Activated CD4-positive, alpha-beta memory T cell treated with anti-CD3 and anti-CD28 coated beads, Interleukin-2, amount 10 ng/mL, durations not matched to agents 7 days and 5 days (primary cell): Measurements from ENCODE around the gene EGFLAM. TPM values are rescaled to one million over a fixed set of nuclear protein-coding genes. Genes with fewer than 3 reads are reported as not detected.

Experiments
- CTCF ChIA-PET: fragments of 350-600 bp; sonication (Branson Sonifier 250); formaldehyde crosslinking; loops from one replicate; lab custom pipeline; 2021; ENCODE audit warnings: antibody characterized with exemption, inconsistent platforms; lab: Charles Lee
- POLR2A ChIA-PET: fragments of 350-600 bp; sonication (Branson Sonifier 250); formaldehyde crosslinking; loops from one replicate; lab custom pipeline; 2021; ENCODE audit warnings: antibody characterized with exemption; lab: Charles Lee
- DNase-seq: peaks from one replicate; pipeline ENCODE4 v3.0.0-alpha.2; 2020
- H3K27ac Mint-ChIP-seq: one replicate; pipeline ENCODE4 v1.8.0; 2021; ENCODE audit warnings: mild to moderate bottlenecking, mixed read lengths
- H3K27me3 Mint-ChIP-seq: one replicate; pipeline ENCODE4 v1.8.0; 2021; ENCODE audit warnings: mixed read lengths
- H3K36me3 Mint-ChIP-seq: one replicate; pipeline ENCODE4 v1.8.0; 2021; ENCODE audit warnings: low read depth, mixed read lengths
- H3K4me1 Mint-ChIP-seq: one replicate; pipeline ENCODE4 v1.8.0; 2021; ENCODE audit warnings: mixed read lengths
- H3K4me3 Mint-ChIP-seq: one replicate; pipeline ENCODE4 v1.8.0; 2021; ENCODE audit warnings: mild to moderate bottlenecking, mixed read lengths
- H3K9me3 Mint-ChIP-seq: one replicate; pipeline ENCODE4 v1.8.0; 2021; ENCODE audit warnings: mixed read lengths
- total RNA-seq, 2 experiments: library from RNA; stranded (reverse); gene quantifications; one replicate each; pipeline ENCODE4 v1.2.3, GENCODE V29; 2021

EGFLAM gene
- total RNA-seq, result not detected

DNA sequence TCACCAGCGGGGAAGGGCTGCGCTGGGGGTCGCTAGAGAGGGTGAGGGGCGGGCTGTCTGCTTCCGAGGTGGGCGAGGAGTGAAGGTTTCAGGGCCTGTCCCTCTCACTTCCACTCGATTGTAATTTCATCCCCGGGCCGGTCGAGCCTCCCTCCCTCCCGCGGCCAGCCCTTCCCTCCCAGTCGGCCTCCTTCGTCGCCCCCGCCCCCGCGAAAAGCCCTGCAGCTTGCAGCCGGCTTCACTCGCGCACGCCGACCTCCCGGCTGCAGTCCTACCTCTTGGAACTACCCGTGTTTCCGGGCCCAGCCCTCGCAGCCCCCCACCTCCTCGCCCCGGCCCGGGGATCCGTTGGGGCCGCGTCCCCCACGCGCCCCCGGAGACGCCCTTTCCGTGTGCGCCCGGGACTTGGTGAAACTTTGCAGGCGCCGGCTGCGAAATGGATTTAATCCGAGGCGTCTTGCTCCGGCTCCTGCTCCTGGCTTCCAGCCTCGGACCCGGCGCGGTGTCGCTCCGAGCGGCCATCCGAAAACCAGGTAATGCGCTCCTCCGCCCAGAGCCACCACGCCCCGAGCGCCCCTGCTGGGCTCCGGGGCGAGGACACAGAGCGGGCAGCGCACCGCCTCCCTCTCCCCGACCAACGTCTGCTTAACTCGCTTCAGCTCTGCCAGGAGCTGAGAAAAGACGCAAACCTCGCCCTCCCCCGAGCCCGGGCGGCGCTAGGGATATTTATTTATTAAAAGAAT, at the start of gene EGFLAM:
Gene EGFLAM, plus strand, starts transcription at position 241 of the 743 bp plus-strand sequence. Its CDS starts 196 bp downstream, at position 437.
- CTCF ChIA-PET, result interaction anchor here (0.6 kb wide), 1 partner anchor 927 kb away, joined by 6 read pairs; no protein-coding TSS in a partner anchor
- H3K9me3 Mint-ChIP-seq, result no peaks in the 10 kb centered on the region

GRCh38 chr5:38208782-38209378, 49.5 kb upstream of the EGFLAM start:
- ChIA-PET POLR2A (no interaction called here), CTCF (interaction anchor here (1.4 kb wide), 1 partner anchor 16 kb away, joined by 4 read pairs; no protein-coding TSS in a partner anchor)
- H3K4me1 Mint-ChIP-seq, result no peaks in the 10 kb centered on the region
- no peak overlapping the region for H3K4me3 Mint-ChIP-seq
- no peak overlapping the region for H3K27ac Mint-ChIP-seq
- H3K27me3 Mint-ChIP-seq, result peaks cover 4% of the 10 kb centered on the region
- H3K9me3 Mint-ChIP-seq, result no peaks in the 10 kb centered on the region
- no peak for DNase-seq
- H3K36me3 Mint-ChIP-seq, result no peaks in the 10 kb centered on the region

More for the DNA sequence above, at the start of gene EGFLAM:
- Mint-ChIP-seq H3K27me3 (peaks cover 57% of the 10 kb centered on the region), H3K4me1 (peaks cover 3% of the 10 kb centered on the region), H3K4me3 (no peak within 1 kb of the TSS), H3K27ac (no peak within 1 kb of the TSS), H3K36me3 (no peaks in the 10 kb centered on the region)
- no peak for DNase-seq
- POLR2A ChIA-PET, result no interaction called here

DNA sequence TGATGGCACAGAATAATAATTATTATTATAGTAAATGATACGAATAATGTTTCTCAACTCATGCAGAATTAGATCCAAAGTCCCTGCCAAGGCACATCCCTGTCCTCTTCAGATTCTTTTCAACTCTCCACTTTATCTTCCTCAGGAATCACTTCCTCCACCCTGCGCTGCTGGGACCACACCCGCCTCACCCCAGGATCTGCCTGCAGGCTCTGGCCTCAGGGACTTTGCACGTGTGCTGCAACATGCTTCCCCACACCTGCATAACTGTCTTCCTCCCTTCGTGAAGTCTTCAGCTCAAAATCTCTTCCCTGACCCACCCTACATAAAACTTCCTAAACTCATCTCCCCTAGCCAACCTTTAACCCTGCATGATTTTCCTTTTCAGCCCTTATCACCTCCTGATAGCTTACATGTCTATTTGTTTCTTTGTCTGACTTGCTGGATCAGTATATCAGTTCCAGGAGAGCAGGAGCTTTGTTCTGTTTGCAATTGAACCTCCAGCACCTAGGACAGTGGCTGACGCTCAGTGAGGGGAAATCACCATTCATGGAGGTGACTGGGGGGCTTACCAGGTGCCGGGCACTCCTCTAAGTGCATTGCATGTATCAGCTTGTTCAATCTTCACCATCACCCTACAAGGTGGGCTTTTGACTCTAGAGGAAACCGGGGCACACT, 47.5 kb upstream of the EGFLAM start:
- H3K27me3 Mint-ChIP-seq, result no peaks in the 10 kb centered on the region
- no peaks in the 10 kb centered on the region for H3K9me3 Mint-ChIP-seq
- ChIA-PET CTCF (no interaction called here), POLR2A (no interaction called here)
- no peaks in the 10 kb centered on the region for H3K36me3 Mint-ChIP-seq
- no peaks in the 10 kb centered on the region for H3K4me1 Mint-ChIP-seq
- no peak overlapping the region for H3K27ac Mint-ChIP-seq
- DNase-seq, result no peak
- no peak overlapping the region for H3K4me3 Mint-ChIP-seq

GRCh38 chr5:38211354-38211710, 47.0 kb upstream of the EGFLAM start:
- Mint-ChIP-seq H3K27ac (no peak overlapping the region), H3K4me1 (no peaks in the 10 kb centered on the region), H3K36me3 (no peaks in the 10 kb centered on the region), H3K27me3 (no peaks in the 10 kb centered on the region), H3K4me3 (no peak overlapping the region), H3K9me3 (no peaks in the 10 kb centered on the region)
- CTCF ChIA-PET, result no interaction called here
- POLR2A ChIA-PET, result no interaction called here
- no peak for DNase-seq

DNA sequence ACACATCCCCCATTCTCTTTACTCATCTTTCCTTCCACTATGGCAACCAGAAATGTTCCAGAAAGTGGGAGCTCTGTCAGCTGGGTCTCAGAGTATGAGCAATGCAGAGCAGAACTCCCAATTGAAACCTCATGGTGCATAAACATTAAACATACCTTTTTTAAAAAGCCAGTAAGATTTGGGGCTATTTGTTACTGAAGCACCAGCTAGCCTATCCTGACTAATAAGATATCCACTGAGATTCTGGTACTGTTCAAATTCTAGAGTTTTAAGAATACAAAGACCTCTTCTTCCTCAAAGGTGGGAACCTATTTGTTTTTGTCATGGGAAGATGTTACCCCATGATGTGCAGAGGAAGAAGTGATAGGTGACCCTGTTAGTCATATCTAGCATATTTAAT, 46.1 kb upstream of the EGFLAM start:
- CTCF ChIA-PET, result no interaction called here

GRCh38 chr5:38226091-38226490, 32.3 kb upstream of the EGFLAM start:
- ChIA-PET POLR2A (no interaction called here), CTCF (no interaction called here)
- no peaks in the 10 kb centered on the region for H3K36me3 Mint-ChIP-seq
- no peak overlapping the region for H3K27ac Mint-ChIP-seq
- no peak overlapping the region for H3K4me3 Mint-ChIP-seq
- H3K27me3 Mint-ChIP-seq, result no peaks in the 10 kb centered on the region
- H3K9me3 Mint-ChIP-seq, result no peaks in the 10 kb centered on the region
- H3K4me1 Mint-ChIP-seq, result no peaks in the 10 kb centered on the region
- no peak for DNase-seq

More for the DNA sequence above, 46.1 kb upstream of the EGFLAM start:
- no peak for DNase-seq
- POLR2A ChIA-PET, result no interaction called here
- Mint-ChIP-seq H3K36me3 (no peaks in the 10 kb centered on the region), H3K4me1 (no peaks in the 10 kb centered on the region), H3K4me3 (no peak overlapping the region), H3K27me3 (no peaks in the 10 kb centered on the region), H3K27ac (no peak overlapping the region), H3K9me3 (no peaks in the 10 kb centered on the region)

DNA sequence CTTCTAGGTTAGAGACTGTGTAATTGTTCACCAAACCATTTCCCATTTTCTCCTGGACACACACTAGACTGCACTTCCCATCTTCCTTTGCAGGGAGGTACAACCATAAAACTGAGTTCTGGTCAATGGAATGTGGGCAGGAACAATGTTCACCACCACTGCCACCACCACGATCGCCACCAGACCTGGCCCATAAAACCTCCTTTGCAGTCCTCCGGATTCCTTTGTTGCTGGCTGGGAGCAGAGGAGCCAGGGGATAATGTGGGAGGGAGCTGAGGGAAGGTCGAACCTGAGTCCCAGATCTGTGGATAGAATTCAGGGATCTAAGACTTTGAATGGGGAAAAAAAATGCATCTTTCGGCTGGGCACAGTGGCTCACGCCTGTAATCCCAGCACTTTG, 29.4 kb upstream of the EGFLAM start:
- no peaks in the 10 kb centered on the region for H3K4me1 Mint-ChIP-seq
- no peaks in the 10 kb centered on the region for H3K27me3 Mint-ChIP-seq
- no peaks in the 10 kb centered on the region for H3K36me3 Mint-ChIP-seq
- no peak overlapping the region for H3K27ac Mint-ChIP-seq
- no peak for DNase-seq
- POLR2A ChIA-PET, result no interaction called here
- CTCF ChIA-PET, result no interaction called here
- H3K4me3 Mint-ChIP-seq, result no peak overlapping the region
- H3K9me3 Mint-ChIP-seq, result no peaks in the 10 kb centered on the region

GRCh38 chr5:38234737-38235136, 23.6 kb upstream of the EGFLAM start:
- ChIA-PET POLR2A (no interaction called here), CTCF (no interaction called here)
- H3K36me3 Mint-ChIP-seq, result no peaks in the 10 kb centered on the region
- no peaks in the 10 kb centered on the region for H3K27me3 Mint-ChIP-seq
- H3K4me1 Mint-ChIP-seq, result no peaks in the 10 kb centered on the region
- peaks cover 5% of the 10 kb centered on the region for H3K9me3 Mint-ChIP-seq
- no peak for DNase-seq
- H3K4me3 Mint-ChIP-seq, result no peak overlapping the region
- H3K27ac Mint-ChIP-seq, result no peak overlapping the region

GRCh38 chr5:38237681-38238080, 20.7 kb upstream of the EGFLAM start:
- ChIA-PET POLR2A (no interaction called here), CTCF (no interaction called here)
- H3K36me3 Mint-ChIP-seq, result no peaks in the 10 kb centered on the region

DNA sequence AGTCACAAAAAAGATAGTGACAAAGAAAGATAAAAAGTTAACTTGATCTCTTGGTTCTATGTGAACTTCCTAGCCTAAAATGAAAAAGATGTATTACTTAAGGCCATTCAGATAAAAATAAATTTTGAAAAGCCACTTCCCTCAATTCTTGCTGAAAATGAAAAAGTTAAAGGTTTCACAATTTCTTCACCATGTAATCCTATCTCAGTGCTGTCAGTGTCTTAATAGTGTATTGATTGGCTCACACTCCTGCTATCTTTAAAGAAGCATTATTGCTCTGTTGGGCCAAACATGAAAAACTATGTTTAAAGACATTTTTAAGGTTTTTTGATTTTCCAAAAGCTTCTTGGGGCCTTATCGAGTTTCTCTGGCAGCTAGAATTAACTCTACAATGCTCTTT, 18.1 kb upstream of the EGFLAM start:
- H3K9me3 Mint-ChIP-seq, result peaks cover 3% of the 10 kb centered on the region
- CTCF ChIA-PET, result no interaction called here
- DNase-seq, result no peak
- no peaks in the 10 kb centered on the region for H3K4me1 Mint-ChIP-seq
- H3K27me3 Mint-ChIP-seq, result no peaks in the 10 kb centered on the region
- H3K27ac Mint-ChIP-seq, result no peak overlapping the region
- no peaks in the 10 kb centered on the region for H3K36me3 Mint-ChIP-seq
- no peak overlapping the region for H3K4me3 Mint-ChIP-seq
- POLR2A ChIA-PET, result no interaction called here

More at GRCh38 chr5:38237681-38238080, 20.7 kb upstream of the EGFLAM start:
- no peaks in the 10 kb centered on the region for H3K27me3 Mint-ChIP-seq
- DNase-seq, result no peak
- H3K27ac Mint-ChIP-seq, result no peak overlapping the region
- H3K4me3 Mint-ChIP-seq, result no peak overlapping the region
- H3K9me3 Mint-ChIP-seq, result peaks cover 5% of the 10 kb centered on the region
- no peaks in the 10 kb centered on the region for H3K4me1 Mint-ChIP-seq

GRCh38 chr5:38241655-38242054, 16.7 kb upstream of the EGFLAM start:
- Mint-ChIP-seq H3K4me3 (no peak overlapping the region), H3K36me3 (no peaks in the 10 kb centered on the region), H3K27me3 (no peaks in the 10 kb centered on the region), H3K4me1 (no peaks in the 10 kb centered on the region), H3K27ac (no peak overlapping the region), H3K9me3 (no peaks in the 10 kb centered on the region)
- DNase-seq, result no peak
- ChIA-PET CTCF (no interaction called here), POLR2A (no interaction called here)

- no peaks in the 10 kb centered on the region for H3K27me3 Mint-ChIP-seq
These were observed 13.1 kb upstream of the EGFLAM start for GRCh38 chr5:38245307-38245706.

DNA sequence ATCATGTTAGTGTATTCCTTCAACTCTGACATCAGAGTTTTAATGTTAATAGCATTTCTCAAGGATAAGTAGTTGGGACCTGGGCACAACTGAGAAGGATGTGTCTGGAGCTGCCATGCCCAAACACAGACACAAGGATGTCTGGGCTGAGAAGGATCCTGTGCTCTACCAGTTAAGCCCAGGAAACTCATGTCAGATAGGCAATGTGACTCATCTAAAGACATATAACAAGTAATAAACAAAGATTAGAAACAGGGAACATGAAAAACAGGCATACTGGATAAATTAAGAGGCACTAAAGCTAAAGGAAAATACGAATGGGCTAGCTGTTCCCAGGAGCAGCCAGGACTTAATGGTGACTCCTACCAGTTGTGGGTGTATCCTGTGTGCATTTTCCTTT, 9.1 kb upstream of the EGFLAM start:
- Mint-ChIP-seq H3K9me3 (no peaks in the 10 kb centered on the region), H3K36me3 (no peaks in the 10 kb centered on the region), H3K27ac (no peak overlapping the region), H3K27me3 (peaks cover under 1% of the 10 kb centered on the region), H3K4me3 (no peak overlapping the region), H3K4me1 (no peaks in the 10 kb centered on the region)
- ChIA-PET POLR2A (no interaction called here), CTCF (interaction anchor here (1.1 kb wide), 1 partner anchor 17 kb away, joined by 3 read pairs; no protein-coding TSS in a partner anchor)
- no peak for DNase-seq

More at GRCh38 chr5:38245307-38245706, 13.1 kb upstream of the EGFLAM start:
- Mint-ChIP-seq H3K27ac (no peak overlapping the region), H3K9me3 (no peaks in the 10 kb centered on the region), H3K4me1 (no peaks in the 10 kb centered on the region), H3K4me3 (no peak overlapping the region), H3K36me3 (no peaks in the 10 kb centered on the region)
- DNase-seq, result no peak
- ChIA-PET POLR2A (no interaction called here), CTCF (no interaction called here)
